ENCODE measurements around the gene PDS5A.
"Not testable (repeated sequence)": the region's sequence is repeated elsewhere in the genome, so short reads cannot be mapped to it uniquely, and the experiment has no call there.

The PDS5A gene

GRCh38 chr4:39899291-39899690, 78.4 kb downstream of the PDS5A start:
- no peak for DNase-seq

GRCh38 chr4:39898015-39898414, 79.7 kb downstream of the PDS5A start:
- DNase-seq, result no peak

GRCh38 chr4:39893693-39894072, 84.0 kb downstream of the PDS5A start:
- no peak for DNase-seq

GRCh38 chr4:39892988-39893692, 84.6 kb downstream of the PDS5A start:
- no peak for DNase-seq

- DNase-seq, result no peak
Measured at GRCh38 chr4:39889226-39889625, 88.5 kb downstream of the PDS5A start.

GRCh38 chr4:39888541-39888940, 89.2 kb downstream of the PDS5A start:
- no peak for DNase-seq

- no peak for DNase-seq
Measured at GRCh38 chr4:39883646-39884045, 94.1 kb downstream of the PDS5A start.

GRCh38 chr4:39881789-39882188, 95.9 kb downstream of the PDS5A start:
- DNase-seq, result no peak

- no peak for DNase-seq
Measured at GRCh38 chr4:39877971-39878370, 99.7 kb downstream of the PDS5A start.

- peak in 1 of 2 donors; percentile 2 for DNase-seq
Measured at GRCh38 chr4:39873823-39874222, 103.9 kb downstream of the PDS5A start.

- DNase-seq, result no peak
Measured at GRCh38 chr4:39865280-39865679, 112.4 kb downstream of the PDS5A start.

- DNase-seq, result no peak
Measured at GRCh38 chr4:39864391-39864790, 113.3 kb downstream of the PDS5A start.

- DNase-seq, result no peak
Measured at GRCh38 chr4:39860804-39861203, 116.9 kb downstream of the PDS5A start.

GRCh38 chr4:39855909-39856512, 121.7 kb downstream of the PDS5A start:
- DNase-seq, result no peak

GRCh38 chr4:39852636-39853035, 125.1 kb downstream of the PDS5A start:
- DNase-seq, result no peak

GRCh38 chr4:39850727-39851126, 127.0 kb downstream of the PDS5A start:
- no peak for DNase-seq

GRCh38 chr4:39846705-39847104, 131.0 kb downstream of the PDS5A start:
- no peak for DNase-seq

GRCh38 chr4:39846120-39846519, 131.6 kb downstream of the PDS5A start:
- no peak for DNase-seq

GRCh38 chr4:39841894-39842293, 135.8 kb downstream of the PDS5A start:
- DNase-seq, result no peak

- not testable (repeated sequence) for DNase-seq
Measured at GRCh38 chr4:39840516-39840915, 137.2 kb downstream of the PDS5A start.

GRCh38 chr4:39840027-39840426, 137.7 kb downstream of the PDS5A start:
- DNase-seq, result no peak

- DNase-seq, result not testable (repeated sequence)
Measured at GRCh38 chr4:39838431-39838830, 139.3 kb downstream of the PDS5A start.

- DNase-seq, result no peak
Measured at GRCh38 chr4:39834269-39834668, 143.4 kb downstream of the PDS5A start.

GRCh38 chr4:39825741-39826231, 151.9 kb downstream of the PDS5A start:
- DNase-seq, result no peak

- DNase-seq, result no peak
Measured at GRCh38 chr4:39825090-39825489, 152.6 kb downstream of the PDS5A start.
